Measurements from ENCODE around the gene AHCYL1. TPM values are rescaled to one million over a fixed set of nuclear protein-coding genes. Genes with fewer than 3 reads are reported as not detected.

Gene AHCYL1
- total and polyA plus RNA-seq, 2 of the 8 experiments (the other 6 are each of a cell fraction or from before 2014, with no cell fraction given) = 64.5 to 95.9 TPM

DNA sequence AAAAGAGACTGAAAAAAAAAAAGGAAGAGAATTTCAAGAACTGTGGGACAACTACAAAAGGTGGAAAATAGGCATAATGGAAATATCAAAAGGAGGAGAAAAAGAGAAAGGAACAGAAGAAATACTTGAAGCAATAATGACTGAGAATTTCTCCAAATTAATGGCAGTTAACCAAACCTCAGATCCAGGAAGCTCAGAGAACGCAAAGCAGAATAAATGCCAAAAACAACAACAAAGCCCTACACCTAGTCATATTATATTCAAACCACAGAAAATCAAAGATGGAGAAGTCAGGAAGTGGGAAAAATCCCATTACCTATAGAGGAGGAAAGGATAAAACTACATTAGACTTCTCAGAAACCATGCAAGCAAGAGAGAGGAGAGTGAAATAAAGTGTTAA, 20.7 kb upstream of the AHCYL1 start (continued):
- TF ChIP-seq HDAC6 (IDR thresholded peaks at IDR 0.05; ENCODE audit: low read depth, low read length) = no peak
- TF ChIP-seq KDM4A (IDR thresholded peaks at IDR 0.05; ENCODE audit: low read depth, low read length, severe bottlenecking) = no peak
- TF ChIP-seq YY1 (IDR thresholded peaks at IDR 0.05; ENCODE audit: low read depth, low read length) = no peak

All from H1 (cell line).